ENCODE results near the gene SYNGR4.
"Not testable (repeated sequence)": the region's sequence is repeated elsewhere in the genome, so short reads cannot be mapped to it uniquely, and the experiment has no call there.

SYNGR4 gene

GRCh38 chr19:48363810-48364597, at the start of gene SYNGR4, which contains the start of gene TMEM143:
Gene SYNGR4 (plus strand): TSS chr19:48364367. CDS start chr19:48365843, 1,476 bp downstream.
Gene TMEM143 (minus strand): TSS chr19:48363940. CDS start chr19:48363920, 20 bp downstream.
- no peak for TF ChIP-seq CTCF (IDR thresholded peaks at IDR 0.05; ENCODE audit: control insufficient read depth, insufficient read depth, low read depth, low read length, missing control alignments)
- DNase-seq (ENCODE audit: low read depth): peak; percentile 97
- peak within 1 kb of the TSS; percentile 84 for H3K4me3 ChIP-seq (ENCODE audit: control insufficient read depth, low read depth, low read length)

GRCh38 chr19:48315712-48316111, 48.5 kb upstream of the SYNGR4 start:
- no peak for TF ChIP-seq CTCF (IDR thresholded peaks at IDR 0.05; ENCODE audit: control insufficient read depth, insufficient read depth, low read depth, low read length, missing control alignments)
- H3K4me3 ChIP-seq (ENCODE audit: control insufficient read depth, low read depth, low read length): no peak overlapping the region
- DNase-seq (ENCODE audit: low read depth): no peak

GRCh38 chr19:48317708-48317960, 46.5 kb upstream of the SYNGR4 start:
- DNase-seq (ENCODE audit: low read depth); H3K4me3 ChIP-seq (ENCODE audit: control insufficient read depth, low read depth, low read length): not testable (repeated sequence)

- DNase-seq (ENCODE audit: low read depth): no peak
- no peak for TF ChIP-seq CTCF (IDR thresholded peaks at IDR 0.05; ENCODE audit: control insufficient read depth, insufficient read depth, low read depth, low read length, missing control alignments)
- H3K4me3 ChIP-seq (ENCODE audit: control insufficient read depth, low read depth, low read length): no peak overlapping the region
Observed at GRCh38 chr19:48318286-48318987, 45.7 kb upstream of the SYNGR4 start.

- peak; percentile 93 for TF ChIP-seq CTCF (IDR thresholded peaks at IDR 0.05; ENCODE audit: control insufficient read depth, insufficient read depth, low read depth, low read length, missing control alignments)
- DNase-seq (ENCODE audit: low read depth): no peak
- no peak overlapping the region for H3K4me3 ChIP-seq (ENCODE audit: control insufficient read depth, low read depth, low read length)
Observed at GRCh38 chr19:48319647-48320541, 44.3 kb upstream of the SYNGR4 start.

GRCh38 chr19:48321372-48321621, 42.9 kb upstream of the SYNGR4 start:
- peak overlapping the region; percentile 48 for H3K4me3 ChIP-seq (ENCODE audit: control insufficient read depth, low read depth, low read length)
- TF ChIP-seq CTCF (IDR thresholded peaks at IDR 0.05; ENCODE audit: control insufficient read depth, insufficient read depth, low read depth, low read length, missing control alignments): no peak
- DNase-seq (ENCODE audit: low read depth): no peak

Data from AG09309 (cell line).